GM19468 (cell line): ENCODE data around the gene CHTOP.
"Not testable (repeated sequence)": the region's sequence is repeated elsewhere in the genome, so short reads cannot be mapped to it uniquely, and the experiment has no call there.

Experiments used
- ATAC-seq: cut with Tn5 transposase; IDR thresholded peaks from one replicate; pipeline ENCODE4 v1.9.1; 2021; ENCODE audit warnings: mild to moderate bottlenecking, moderate library complexity, moderate number of reproducible peaks; ENCODE audit not compliant: unreplicated experiment; ENCODE audit errors: extremely low read depth

Gene CHTOP, protein sequence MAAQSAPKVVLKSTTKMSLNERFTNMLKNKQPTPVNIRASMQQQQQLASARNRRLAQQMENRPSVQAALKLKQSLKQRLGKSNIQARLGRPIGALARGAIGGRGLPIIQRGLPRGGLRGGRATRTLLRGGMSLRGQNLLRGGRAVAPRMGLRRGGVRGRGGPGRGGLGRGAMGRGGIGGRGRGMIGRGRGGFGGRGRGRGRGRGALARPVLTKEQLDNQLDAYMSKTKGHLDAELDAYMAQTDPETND

DNA sequence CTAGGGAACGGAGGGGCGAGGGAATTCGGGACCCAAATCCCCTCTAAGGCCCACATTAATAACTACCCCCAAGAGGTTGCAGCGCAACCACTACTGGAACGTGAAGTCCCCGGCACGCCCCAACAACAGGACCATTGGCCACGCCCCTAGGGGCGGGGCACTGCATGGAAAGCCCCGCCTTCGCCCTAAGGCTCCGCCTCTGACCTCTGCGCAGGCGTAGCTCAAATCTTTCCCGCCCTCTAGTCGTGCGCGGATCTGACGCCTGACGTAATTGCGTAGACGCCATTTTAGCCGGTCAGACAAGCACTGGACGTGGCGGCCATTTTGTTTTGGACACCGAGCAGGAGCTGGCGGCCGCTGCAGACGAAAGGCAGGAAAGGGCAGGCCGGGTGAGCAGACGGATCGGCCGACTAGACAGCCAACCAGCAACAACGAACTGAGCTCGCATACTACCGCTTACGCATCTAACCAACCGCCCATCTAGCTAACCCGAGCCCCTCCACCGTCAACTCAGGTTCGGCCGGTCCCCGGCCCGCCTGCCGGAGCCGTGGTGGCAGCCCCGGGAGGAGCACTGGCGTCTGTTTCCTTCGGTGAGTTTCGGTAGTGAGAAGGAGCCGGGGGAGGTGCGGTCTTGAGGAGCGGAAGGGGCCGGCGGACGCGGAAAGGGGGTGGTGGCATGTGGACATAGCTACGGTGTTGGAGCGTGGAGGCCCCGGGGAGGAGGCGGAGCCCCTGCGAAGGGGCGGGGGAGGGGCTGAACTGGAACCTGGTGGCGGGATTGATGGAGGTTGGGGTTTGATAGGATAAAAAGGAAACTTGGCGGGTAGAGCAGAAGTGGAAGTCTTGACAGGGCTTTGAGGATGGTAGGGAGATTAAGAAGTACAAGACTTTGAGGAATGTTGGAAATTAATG is at the start of gene CHTOP:
CHTOP (plus strand) TSS at position 313 of the 912 bp plus-strand sequence. CDS start 2,523 bp downstream, outside the sequence.
- ATAC-seq, result peak; percentile 82

DNA sequence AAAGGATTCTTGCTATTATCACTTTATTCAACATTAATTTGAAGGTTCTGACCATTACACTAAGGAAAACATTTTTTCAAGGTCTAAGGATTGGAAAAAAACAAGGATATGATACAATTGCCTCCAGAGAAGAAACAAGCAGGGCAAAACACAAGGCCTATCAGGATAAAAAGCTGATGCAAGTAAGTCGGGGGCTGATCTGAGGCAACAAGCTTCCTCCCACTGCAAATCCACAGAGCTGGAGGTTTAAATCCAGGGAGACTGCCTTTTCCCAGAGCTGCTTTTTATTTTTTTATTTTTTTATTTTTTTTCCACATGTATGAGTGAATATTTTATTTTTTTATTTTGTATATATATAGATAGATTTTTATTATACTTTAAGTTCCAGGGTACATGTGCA is 48.9 kb upstream of the CHTOP start:
- no peak for ATAC-seq

DNA sequence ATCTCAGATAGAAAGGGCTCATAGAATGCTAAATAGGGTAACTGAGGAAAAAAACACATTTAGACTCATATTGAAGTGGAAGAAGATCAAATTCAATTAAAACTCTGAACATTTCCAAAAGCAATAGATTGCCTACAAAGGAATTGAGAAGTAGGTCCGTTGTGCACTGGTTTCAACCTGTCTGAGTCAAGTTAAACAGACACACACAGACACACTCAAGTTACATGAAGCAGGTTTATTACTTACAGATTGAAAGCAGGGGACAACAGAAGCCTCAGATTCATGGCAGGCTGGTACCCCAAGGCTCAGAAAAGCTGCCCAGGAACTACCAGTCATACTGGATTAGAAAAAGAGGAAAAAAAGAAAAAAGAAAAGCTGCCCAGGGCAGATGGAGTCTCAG is 47.5 kb upstream of the CHTOP start:
- no peak for ATAC-seq

DNA sequence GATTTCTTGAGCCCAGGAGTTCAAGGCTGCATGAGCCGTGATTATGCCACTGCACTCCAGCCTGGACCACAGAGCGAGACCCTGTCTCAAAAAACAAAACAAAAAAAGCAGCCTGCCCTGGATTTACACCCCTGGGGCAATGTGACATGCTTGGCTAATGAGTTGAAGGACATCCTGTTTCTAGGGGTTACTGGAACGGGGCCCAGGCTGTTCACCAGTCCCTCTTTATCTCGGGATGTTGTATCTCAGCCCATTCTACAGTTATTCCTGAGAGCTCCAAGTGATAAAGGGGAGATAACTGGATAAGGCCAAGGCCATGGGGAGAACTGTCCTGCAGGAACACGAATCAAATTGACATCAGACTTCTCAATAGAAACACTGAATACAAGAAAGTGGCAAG is 46.6 kb upstream of the CHTOP start:
- no peak for ATAC-seq

DNA sequence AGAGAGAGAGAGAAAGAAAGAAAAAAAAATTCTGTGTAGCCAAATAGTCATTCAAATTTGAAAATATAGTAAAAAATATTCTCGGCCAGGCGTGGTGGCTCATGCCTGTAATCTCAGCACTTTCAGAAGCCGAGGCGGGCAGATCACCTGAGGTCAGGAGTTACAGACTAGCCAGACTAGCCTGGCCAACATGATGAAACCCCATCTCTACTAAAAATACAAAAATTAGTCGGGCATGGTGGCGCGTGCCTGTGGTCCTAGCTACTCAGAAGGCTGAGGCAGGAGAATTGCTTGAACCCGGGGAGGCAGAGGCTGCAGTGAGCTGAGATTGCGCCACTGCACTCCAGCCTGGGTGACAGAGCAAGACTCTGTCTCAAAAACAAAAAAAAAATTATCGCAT is 45.8 kb upstream of the CHTOP start:
- not testable (repeated sequence) for ATAC-seq

DNA sequence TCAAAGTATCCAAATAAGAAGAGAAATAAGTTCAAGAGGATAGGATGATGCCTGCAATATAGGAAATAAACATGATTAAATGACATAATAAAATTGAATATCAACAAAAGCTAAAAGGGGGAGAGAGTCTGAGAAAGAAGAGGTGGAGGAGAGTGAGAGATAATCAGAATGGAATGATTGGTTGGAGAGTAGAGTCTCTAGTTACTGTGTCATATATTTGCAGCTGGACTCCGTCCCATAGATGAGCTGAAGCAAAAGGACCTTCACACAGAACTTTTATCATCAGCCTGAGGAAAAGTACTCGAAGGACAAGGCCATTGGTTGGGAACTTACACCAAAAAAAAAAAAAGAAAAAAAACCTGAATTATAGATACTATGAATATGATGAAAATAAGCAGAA is 45.4 kb upstream of the CHTOP start:
- ATAC-seq, result no peak

DNA sequence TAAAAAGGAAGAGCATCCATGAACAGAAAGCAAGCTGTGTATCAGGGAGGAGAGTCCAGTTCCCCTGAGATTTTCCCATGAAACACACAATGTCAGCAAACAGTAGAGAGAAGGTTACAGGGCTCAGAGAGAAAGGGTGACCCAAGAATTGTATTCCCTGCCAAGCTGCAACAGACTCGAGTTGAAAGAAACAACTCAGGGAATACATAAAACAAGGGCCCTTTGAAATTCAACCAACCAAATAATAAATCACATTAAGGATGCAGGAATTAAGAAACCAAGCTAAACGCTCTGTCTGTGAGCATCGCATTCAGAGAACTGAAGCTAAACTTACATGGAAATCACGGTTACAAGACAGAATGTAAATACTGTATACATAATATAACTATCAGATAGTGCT is 41.1 kb upstream of the CHTOP start:
- ATAC-seq, result no peak

DNA sequence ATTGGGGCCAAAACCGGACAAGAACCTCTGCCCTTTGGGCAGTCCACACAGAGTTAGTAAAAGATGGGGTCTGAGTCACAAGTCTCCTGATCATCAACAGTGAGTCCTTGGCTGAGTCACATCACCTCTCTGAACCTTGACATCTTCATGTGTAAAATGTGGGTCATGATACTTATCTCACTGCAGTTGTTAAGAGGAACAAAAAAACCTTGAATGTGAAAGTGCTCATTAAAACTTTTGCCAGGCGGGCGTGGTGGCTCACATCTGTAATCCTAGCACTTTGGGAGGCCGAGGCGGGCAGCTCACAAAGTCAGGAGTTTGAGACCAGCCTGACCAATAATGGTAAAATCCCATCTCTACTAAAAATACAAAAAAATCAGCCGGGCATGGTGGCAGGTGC is 36.7 kb upstream of the CHTOP start:
- no peak for ATAC-seq

DNA sequence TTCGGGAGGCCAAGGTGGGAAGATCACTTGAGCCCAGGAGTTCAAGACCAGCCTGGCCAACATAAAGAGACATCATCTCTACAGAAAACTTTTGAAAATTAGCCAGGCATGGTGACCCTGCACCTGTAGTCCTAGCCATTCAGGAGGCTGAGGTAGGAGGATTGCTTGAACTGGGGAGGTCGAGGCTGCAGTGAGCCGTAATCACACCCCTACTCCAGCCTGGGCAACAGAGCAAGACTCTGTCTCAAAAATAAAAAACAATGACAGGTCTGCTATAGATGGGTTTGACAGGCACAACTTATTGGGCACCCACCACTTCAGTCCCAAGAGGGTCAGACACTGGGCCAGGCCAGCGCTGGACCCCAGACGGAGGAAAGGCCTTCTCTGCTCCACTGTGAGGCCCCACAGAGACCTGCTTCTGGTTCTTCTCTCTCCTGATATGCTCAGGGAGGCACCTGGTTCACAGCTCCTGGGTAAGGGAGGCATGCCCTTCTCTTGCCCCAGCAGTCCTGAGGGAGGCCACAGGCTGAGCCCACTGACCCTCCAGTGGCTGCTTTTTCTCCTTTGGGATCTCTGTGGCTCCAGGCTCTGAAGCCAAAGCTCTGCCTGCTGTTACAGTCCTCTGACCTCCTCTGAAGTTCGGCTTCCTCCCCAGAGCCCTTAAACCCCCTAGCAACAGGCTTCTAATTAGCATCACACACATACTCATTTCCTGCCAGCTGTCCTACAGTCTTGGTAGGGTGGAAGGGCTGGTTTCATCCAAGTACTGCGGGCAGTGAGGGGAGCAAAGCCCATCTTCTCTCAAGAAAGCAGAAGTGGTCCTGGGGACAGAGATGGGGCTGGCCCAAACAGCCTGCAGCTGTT is 35.3 kb upstream of the CHTOP start:
- peak; percentile 92 for ATAC-seq

DNA sequence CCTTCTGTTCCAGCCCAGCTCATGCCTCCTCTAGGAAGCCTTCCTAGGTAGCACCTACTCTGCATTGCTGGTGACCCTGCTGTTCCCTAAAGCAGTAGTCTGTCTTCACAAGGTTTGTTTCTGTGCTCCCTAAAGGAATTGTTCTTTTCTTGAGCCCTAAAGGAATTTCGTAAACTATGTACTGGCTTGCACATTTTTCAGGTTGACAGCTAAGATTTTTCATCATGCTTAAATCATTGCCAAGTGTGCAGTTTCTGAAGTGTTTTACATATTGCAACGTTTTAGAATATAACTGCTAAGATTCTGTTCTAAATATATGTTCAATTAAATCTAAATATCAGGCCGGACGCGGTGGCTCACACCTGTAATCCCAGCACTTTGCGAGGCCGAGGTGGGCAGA is 34.0 kb upstream of the CHTOP start:
- ATAC-seq, result no peak

DNA sequence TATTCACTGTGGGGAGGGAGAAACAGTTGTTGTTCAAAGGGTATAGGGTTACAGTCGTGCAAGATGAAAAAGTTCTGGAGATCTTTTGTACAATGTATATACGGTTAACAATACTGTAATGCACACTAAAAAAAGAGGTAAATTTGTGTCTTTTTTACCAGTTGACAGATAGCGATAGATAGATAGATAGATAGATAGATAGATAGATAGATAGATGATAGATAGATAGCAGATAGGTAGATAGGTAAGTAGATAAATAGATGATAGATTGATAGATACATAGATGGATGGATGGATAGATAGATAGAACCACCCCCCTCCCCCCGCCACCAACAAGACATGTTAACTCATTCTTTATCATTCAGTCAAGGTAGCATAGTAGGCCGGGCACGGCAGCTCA is 31.1 kb upstream of the CHTOP start:
- ATAC-seq, result no peak

DNA sequence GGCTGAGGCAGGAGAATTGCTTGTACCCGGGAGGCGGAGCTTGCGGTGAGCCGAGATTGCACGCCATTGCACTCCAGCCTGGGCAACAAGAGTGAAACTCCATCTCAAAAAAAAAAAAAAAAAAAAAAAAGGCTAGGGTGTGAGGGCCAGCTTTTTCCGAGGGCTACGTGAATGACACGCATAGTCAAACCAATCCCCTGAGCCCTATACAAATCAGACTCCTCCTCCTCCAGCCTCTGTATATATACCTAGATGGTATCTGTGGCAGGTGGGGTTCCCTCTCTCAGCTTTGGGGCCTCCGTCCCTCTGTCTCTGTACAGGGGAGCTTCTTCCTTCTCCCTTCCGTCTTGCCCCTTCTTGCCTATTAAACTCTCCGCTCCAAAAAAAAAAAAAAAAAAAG is 27.7 kb upstream of the CHTOP start:
- ATAC-seq, result no peak

DNA sequence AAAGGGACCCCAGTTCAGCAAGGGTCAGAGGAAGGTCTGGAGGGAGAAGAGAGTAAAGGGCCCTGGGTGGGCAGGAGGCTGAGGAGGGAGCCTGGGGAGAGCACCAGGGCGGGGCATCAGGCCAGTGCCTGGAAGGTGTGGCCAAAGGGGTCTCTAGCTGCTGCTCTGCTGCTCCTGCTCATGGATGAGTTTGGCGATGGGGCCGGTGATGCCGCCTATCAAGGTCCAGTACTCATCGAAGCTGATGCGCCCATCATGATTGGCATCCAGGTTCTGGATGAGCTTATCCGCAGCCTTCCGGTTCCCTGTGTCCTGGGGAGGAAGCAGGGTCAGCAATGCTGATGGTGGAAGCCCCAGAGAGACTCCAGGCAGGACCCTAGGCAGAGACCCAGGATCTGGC is 26.5 kb upstream of the CHTOP start:
- ATAC-seq, result no peak

DNA sequence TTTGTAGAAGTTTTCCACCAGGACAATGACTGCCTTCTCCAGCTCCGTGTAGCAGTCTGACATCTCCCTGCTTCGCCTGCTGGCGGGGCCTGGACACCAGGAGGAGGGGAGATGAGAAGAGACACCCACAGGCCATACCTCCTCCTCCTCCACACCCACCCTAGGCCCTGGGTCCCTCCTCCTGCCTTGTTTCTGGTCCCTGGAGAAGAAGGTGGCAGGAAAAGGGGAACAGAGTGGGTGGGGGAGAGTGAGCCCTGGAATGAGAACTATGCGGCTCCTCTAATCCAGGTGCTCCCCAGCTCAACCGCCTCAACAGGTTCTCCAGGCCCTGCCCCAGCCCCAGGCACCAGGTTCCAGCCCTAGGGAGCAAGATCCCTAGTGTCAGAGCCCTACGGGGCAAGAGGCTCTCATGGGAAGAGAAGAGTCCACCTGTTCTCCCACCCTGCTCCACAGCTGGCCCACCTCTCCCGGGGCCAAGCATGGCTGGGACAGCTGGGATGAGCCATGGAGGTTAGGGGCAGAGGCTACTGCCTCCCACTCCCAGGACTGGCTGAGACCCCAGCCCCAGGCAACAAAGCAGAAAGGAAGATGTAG is 25.7 kb upstream of the CHTOP start:
- no peak for ATAC-seq

DNA sequence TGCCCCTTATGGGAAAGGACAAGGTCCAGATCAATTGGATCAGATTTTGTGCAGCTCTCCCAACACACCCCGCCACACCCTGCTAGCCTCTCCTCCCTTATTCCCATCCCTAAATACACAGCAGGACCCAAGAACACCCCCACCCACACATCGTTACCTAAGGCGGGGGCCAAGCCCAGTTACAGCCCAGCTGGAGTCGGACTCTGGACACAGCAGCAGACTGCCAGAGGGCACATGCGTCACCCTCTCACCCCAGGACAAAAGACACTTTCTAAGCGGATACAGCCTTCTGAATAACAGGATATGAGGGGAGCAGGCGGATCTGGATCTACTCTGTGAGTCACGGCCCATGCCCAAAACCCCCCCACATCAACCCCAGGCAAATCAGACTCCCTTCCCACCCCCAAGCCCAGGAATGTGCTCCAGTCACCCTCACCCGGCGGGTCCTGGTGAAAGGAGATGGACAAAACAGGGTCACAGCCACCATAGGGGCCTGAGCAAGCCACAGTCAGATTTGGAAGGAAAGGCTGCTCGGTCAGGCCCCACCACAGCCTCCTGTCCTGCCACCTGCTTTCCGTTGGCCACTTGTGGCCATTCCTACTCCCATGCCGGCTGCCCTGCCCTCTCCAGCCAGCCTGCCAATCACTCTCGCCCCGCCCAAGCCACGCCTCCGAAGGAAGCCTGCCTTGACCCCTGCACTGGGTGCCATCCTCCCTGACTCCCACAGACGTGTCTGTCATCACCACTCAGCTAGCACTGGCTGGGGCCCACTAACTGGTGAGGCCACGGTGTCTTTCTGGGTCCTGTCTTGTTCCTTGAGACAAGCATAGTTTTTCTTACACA is 24.9 kb upstream of the CHTOP start:
- no peak for ATAC-seq

DNA sequence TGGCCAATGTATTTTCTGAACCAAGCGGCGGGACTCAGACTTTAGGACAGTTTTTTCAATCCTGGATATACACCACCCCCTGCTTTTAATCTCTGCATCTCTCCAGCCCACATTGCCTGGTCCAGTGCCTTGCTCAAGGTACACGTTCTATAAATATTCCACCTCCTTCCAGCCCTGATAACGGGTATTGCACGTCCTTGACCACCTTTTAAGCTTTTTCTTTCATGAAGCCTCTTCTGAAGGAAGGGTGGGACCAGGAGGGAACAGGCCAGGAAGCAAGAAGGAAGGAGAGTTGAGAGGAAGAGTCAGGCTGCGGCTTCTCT is 24.3 kb upstream of the CHTOP start:
- no peak for ATAC-seq

DNA sequence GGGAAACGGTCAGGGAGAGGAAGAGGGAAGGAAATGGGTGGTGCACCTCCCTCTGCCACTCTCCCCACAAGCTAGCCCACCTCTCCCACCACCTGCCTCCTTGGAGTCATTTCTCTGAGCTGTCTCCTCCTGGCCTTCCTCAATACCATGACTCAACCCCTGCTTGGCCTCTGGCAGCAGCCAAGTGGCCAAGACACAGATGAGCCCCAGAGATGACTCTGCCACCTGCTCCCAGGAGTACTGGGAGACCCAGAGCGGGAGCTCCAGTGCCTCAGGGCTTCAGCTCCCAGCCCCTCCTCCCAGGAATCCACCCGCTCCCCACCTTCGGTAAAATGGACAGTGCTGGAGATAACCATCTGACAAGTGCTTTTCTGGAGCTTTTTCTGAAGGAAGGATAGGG is 23.5 kb upstream of the CHTOP start:
- ATAC-seq, result no peak

DNA sequence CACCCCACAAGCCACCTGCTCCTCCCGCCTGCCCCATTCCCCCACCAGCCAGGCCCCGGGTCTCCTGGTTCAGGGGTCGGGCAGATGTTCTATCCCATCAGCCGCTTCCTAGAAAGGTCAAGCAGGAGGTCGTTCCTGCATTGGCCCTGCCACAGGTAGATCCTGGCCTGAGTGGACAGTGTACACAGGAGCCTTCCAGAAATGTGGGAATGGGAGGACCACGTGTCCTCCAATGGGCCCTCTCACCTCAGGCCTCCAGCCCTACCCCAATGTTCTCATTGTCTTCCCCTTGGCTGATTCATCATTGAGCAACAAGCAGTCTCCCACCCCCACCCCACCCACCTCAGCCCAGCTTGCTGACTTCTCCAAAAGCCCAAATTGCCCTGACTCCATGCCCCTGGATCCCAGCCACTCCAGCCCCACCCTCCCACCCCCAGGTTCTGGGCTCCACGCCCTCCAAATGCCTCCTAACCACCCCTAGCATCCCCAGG is 23.0 kb upstream of the CHTOP start:
- ATAC-seq, result no peak

DNA sequence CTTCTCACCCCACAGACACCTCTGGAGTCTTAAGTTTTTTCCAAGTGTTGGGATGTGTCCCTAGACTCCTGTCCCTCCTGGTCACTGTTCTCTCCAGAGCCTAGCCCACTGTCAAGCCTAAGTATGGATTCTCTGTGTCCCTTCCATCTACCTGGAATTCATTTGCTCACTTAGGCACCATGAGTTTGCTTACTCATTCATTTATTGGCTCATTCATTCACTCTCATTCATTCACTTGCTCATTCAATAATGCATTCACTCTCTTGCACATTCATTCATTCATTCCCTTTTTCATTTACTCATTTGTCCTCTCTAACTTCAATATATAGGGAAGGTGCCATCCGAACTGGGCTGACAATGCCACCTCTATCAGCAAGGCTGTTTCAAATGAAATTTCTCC is 22.5 kb upstream of the CHTOP start:
- ATAC-seq, result no peak
